HG02642 (cell line): ENCODE results near the gene ABHD2.
"Not testable (repeated sequence)": the region's sequence is repeated elsewhere in the genome, so short reads cannot be mapped to it uniquely, and the experiment has no call there.

Experiments used
- ATAC-seq: cut with Tn5 transposase; IDR thresholded peaks from one replicate; pipeline ENCODE4 v1.9.1; 2021; ENCODE audit warnings: mild to moderate bottlenecking; ENCODE audit not compliant: unreplicated experiment, poor library complexity

ABHD2 gene

DNA sequence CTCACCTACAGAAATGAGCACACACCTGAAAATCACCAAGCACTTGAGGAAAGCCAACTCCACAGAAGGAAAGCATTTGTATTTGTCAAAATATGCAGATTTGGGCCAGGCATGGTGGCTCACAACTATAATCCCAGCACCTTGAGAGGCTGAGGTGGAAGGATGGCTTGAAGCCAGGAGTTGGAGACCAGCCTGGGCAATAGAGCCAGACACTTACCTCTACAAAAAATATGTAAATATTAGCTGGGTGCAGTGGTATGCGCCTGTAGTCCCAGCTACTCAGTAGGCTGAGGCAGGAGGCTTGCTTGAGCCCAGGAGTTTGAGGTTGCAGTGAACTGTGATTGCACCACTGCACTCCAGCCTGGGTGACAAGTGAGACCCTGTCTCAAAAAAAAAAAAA lies 120.8 kb downstream of the ABHD2 start:
- no peak for ATAC-seq

DNA sequence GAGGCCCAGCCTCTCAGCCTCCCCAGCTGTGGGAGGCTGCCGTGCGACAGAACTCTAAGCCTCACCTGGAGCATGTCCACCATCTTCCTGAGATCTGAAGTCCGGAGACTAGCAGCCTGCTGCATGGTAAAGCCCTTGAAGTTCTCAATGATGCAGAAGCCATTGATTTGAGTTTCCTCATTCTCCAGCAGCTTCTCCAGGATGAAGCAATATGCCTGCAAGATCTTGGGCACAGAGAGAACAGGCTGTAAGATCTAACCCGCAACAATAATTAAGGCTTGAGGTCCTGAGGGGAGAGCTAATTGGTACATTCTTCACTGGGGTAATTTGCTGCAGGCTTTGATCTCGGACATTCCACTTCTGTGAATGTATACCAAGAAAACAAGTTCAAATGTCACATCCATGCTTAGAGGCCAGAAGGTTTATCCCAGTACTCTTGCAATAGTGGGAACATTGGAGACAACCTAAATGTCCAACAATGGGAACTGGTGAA lies 123.5 kb downstream of the ABHD2 start:
- ATAC-seq, result no peak

DNA sequence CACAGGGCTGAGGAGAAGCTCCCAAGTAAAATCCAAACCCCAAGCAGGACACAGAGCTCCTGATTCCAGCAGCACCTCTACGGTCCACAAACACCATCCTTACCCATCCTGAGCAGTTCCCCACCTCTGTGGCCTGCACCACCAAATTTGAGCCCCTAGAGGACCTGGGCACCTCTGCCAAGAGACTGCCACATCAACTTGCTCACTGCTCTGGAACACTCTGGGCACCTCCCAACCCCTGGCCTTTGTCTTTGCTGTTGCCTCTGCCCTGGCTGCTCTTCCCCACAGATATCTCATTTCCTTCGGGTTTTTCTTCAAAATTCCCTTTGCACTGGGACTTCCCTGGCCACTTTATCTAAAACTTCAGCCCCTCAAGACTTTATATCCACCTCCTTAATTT lies 127.4 kb downstream of the ABHD2 start:
- ATAC-seq, result no peak

DNA sequence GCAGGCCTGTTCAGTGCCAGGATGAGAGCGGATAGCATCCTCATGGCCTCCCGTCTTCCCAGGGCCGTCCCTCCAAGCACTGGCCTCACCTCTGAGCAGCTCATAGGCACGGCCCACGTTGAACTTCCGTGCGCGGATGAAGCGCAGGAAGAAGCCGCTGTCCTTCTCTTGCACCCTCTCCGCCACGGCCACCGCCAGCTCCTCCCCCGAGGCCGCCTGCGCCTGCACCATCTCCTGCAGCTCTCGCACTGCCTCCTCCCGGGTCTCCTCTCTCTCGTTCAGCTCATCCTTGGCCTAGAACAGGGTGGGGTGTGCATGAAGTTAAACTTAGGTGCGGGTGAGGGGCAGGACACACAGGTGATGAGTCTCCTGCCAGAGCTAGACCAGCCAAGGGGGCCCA lies 128.8 kb downstream of the ABHD2 start:
- no peak for ATAC-seq

DNA sequence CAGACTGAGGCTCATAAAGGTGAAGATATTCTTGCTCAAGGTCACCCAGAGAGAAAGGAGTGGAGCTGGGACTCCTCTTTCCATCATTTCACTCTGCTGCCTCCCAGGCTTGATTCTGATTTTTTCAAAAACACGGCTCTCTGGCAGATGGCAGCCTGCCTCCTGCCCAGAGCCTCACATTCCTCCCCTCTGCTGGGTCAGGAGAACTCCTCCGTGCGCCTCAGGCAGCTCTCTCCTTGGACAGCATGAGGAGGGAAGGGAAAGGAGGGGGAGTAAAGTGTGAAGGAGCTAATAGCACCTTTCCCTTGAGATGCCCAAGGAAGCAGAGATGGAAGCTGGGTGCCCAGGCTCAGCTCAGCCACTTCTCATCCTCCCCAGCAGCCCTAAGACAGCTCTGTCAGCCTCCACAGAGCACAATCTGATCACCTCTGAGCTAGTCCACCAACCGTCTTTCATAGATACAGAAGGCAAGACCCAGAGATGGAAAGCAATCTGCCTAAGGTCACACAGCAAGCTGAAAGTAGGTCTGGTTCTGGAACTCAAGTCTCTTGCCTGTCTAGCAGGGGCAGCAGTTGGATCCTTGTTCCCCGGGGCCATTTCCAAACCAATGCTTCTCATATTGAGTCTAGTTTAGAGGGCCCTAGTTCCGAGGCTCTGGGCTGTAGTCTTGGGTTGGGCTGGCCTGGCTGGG lies 129.6 kb downstream of the ABHD2 start:
- ATAC-seq, result no peak

DNA sequence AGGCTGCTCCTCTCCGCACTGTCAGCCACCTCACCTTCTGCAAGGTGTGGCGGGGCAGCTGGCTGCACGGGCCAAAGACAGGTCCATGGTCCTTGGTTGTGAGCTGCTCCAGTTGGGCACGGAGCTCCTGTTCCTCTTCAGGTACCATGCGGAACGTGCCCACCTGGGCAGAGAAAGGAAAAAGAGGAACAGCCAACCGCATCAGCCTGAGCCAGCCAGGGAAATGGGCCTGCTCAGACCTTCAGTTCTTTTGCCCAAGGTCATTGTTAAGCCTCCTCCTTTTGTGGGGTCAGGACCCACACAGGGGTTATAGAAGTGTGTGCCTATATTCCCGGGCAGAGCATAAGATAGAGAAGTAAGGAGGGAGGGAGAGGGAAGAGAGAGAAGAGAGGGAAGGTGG lies 130.3 kb downstream of the ABHD2 start:
- ATAC-seq, result no peak

DNA sequence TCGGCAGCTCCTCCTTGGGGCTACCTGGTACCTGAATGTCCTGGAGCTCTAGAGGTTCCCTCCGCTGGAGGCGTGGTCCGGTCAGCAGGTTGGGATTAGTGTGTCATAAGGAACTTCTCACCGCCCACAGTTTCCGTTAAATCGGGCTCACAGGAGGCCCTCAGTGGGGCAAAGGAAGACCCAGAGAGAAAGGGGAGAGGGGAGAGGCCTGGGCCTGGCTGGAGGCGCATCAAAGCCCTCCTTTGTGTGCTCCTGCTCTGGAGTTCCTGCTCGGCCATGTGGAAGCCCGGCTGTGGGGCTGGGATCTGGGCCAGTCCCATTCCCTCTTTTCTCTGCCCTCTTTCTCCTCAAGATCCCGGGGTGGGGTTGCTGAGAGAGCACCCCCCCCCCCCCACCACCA lies 133.3 kb downstream of the ABHD2 start, which contains the start of gene RLBP1:
TSS of gene RLBP1 (minus strand) at position 37 of the 400 bp plus-strand sequence. CDS start 2,604 bp downstream, outside the sequence.
- ATAC-seq, result no peak

DNA sequence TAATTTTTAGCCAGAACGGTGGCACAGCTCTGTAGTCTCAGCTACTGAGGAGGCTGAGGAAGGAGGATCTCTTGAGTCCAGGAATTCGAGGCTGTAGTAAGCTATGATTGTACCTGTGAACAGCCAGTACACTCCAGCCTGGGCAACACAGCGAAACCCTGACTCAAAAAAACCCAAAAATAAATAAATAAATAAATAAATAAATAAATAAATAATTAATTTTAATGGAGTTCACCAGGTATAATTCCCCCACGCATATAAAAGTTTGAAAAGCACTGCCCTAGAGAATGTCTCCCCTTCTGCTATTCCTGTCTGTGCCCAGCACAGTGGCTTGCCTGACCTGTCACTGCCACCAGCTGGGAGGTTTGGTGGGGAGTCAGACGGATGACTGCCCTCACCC lies 137.3 kb downstream of the ABHD2 start:
- ATAC-seq, result no peak

DNA sequence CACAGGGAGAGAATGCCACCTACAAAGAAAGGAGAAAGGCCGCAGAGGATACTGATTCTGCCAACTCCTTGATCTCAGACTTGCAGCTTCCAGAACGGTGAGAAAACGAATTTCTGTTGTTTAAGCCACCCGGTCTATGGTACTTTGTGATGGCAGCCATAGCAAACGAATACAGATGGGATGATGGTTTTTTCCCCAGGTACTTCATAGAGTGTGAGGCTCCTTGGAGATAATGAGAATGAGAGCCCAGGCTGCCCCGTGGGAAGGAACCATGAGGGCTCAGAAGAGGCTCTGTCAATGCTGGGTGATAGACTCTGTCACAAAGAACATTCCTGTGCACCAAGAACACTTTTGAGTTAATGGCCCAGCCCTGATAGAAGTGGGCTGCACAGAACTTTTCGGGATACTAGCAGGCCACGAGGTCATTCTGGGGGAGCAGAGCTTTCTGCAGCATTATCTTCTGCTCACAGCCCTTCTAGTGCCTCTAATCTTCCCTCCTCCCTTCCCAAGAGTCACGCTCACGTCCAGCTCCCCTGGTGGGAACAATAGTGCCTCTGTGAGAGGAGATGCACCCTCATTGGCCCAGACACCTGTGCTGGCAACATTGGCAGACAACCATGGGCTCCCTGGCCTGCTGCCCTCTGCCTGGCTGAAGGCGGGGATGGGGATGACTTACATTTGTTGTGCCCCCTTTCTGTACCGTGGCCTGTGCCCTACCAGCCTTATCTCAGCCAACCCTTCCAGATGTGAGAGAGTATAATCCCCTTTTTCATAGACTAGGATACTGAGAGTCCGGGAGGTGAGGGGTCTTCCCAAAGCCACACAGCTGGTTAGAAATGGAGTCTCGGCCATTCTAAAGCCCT lies 138.3 kb downstream of the ABHD2 start:
- no peak for ATAC-seq

DNA sequence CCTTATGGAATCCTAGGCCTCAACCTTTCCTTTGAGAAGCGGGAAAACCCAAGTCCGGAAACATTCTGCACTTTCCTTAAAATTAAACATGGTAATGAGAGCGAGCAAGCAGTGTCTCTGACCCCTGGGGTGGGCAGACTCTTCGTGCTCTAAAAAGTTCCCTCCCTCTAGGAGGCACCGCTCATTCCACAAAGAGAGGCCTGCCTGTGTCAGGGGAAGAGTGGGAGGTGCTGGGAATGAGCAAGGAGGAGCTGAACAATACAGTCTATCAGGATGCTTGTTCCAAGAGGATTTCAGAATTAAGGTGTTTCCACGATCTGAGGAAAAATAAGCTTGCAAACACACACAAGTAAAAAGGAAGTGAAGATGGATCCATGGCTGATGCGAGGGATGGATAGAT lies 139.2 kb downstream of the ABHD2 start:
- no peak for ATAC-seq

DNA sequence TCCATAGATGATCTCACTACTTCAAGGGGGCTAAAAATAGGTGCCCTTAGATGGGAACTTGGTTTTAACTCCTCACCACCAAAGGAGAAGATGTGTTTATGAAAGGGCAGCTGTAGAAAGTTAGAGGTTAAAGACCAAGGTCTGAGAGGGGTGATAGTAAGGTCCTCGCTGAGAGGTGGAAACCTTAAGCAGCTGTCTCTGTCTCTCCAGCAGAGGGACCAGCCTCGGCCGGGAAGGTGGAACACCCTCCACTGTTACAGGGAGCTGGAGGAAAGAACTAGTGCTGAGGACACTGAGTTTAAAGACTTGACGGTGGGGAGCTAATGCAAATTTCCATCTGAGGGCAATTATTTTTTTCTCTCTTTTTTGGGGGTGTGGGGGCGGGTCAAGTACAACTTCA lies 142.0 kb downstream of the ABHD2 start:
- no peak for ATAC-seq

DNA sequence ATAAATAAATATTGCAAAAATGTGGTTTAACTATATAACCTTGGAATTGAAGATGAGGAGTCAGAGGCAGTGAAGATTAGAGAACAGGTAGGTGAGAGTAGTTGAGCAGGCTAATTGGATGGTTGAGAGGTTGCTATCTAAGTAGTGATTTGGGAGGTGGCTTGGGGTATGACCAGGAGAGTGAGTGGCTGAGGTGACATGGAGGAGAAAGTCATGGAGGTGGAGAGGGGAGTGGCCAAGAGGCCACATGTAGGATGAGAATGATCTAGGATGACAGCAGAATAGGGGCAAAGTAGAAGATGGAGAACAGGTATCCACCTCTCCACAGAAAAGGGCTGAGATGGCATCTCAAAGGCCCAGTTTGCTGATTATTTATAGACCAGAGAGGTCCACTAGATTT lies 143.6 kb downstream of the ABHD2 start:
- ATAC-seq, result no peak

DNA sequence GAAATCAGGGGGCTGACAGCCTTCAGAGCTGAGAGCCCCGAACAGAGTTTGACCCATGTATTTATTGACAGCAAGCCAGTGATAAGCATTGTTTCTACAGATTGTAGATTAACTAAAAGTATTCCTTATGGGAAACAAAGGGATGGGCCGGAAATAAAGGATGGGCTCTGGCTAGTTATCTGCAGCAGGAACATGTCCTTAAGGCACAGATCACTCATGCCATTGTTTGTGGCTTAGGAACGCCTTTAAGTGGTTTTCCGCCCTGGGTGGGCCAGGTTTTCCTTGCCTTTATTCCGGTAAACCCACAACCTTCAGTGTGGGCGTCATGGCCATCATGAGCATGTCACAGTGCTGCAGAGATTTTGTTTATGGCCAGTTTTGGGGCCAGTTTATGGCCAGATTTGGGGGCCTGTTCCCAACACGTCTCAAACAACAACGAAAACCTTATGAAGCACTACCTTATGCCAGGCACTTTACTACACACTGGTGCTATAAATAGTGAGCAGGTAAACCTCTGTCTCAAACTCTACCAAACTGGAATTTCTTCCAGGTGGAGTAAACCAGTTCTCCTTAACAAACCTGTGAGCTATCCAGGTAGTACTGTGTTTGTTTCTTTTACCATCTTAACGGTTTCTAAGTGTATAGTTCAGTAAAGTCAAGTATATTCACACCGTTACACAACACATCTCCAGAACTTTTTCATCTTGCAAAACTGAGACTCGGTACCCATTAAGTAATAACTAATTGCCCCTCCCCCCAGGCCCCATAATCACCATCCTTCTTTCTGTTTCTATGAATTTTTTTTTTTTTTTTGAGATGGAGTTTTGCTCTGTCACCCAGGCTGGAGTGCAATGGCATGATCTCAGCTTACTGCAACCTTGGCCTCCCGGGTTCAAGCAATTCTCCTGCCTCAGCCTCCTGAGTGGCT lies 151.9 kb downstream of the ABHD2 start:
- ATAC-seq, result not testable (repeated sequence)

DNA sequence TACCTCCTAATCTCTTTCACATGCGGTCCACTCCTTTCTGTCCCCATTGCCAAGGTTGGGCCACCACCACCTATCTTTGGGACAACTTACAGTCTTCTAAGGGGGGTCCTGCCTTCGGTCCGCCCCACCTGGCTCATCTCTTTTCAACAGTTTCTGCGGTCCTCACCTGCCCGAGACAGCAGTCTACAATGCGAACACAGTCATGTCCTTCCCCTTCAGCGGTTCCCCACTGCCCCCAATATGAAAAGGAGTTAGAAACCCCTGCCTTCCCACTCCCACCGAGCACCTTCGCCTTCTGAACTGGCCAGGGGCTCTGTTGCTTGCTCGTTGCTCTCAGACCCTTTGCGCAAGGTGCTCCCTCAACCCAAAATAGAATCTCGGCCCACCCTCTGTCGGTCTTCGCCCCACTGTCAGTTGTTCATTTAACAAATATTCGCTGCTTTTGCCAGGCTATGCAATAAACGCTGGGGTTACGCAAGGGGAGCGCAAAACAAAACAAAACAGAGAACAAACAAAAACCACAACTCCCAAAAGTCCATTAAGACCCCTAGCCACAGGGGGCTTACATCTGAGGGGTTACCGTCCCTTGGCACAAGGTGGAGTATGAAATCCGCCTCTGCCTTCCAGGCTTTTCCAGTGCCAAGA lies 154.9 kb downstream of the ABHD2 start:
- no peak for ATAC-seq

DNA sequence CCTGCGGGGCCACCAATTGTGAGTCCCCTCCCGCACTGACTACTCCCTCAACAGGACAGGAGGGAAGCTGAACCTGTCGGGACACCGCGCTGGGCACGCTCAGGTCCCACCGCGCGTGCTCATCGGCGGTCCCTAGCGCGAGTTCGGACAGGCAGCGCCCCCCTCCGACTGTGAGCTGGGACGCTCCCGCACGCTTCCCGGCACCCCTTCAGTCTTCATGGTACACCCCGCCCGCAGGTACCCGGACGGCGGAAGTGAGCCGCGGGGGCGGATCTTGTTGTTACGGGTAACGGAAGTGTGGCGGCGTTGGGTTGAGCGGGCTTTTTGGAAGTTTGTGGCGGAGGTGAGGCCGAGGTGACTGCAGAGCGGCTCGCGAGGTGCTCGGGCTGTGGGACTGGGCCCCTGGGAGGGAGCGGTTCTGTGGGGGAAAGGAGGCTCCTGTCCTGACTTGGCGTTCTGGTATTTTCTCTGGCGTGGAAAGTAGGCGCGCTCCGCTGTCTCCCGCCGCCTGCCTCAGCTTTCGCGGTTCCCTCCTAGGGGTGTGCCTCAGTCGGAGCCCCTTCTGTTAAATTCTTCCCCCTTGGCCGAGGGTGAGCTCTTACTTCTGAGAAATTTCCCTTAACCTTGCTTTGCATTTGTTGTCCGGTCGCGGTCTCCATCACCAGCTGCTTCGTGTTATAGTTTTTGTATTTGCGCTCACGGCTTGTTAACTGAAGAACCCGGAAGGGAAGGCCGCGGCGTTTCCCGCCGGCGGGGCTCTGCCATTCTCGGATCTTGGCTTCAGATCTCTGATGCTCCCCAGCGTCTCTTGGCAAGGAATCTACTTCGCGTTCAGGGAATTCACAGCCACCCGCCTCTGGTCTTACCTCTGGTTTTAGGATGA lies 155.7 kb downstream of the ABHD2 start, which contains the start of gene FANCI:
TSS of gene FANCI (plus strand) at position 289 of the 883 bp plus-strand sequence. CDS start 3,669 bp downstream, outside the sequence.
- ATAC-seq, result peak; percentile 95

DNA sequence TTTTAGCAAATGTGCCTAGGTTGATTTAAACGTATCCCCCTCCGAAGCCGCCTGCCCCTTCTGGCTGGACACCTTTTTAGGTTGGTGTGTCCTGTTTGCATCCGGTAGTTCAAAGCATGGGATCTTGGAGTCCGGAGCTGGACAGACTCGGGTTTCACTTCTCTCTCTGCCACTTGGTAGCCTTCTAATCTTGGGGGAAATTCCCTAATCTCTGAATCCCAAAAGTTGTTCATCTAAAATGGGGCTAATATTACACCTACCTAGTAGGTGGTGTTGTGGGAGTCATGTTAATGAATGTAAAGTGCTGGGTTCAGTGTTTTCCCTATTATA lies 156.3 kb downstream of the ABHD2 start:
- peak; percentile 17 for ATAC-seq

DNA sequence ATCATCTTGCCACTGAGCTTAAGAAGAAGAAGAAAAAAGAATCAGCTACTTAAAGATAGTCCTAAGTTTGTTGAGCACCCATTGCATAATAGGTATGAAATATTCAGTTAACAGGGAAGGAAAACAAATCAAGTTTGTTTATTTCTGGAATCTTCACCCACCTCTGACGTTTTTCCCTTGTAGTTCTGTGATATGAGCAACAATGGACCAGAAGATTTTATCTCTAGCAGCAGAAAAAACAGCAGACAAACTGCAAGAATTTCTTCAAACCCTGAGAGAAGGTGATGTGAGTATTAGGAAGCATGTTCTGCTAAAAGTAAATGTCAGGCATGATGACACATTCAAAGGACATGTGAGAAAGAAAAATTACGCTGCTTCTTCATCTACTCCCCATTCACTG lies 159.2 kb downstream of the ABHD2 start:
- ATAC-seq, result no peak

DNA sequence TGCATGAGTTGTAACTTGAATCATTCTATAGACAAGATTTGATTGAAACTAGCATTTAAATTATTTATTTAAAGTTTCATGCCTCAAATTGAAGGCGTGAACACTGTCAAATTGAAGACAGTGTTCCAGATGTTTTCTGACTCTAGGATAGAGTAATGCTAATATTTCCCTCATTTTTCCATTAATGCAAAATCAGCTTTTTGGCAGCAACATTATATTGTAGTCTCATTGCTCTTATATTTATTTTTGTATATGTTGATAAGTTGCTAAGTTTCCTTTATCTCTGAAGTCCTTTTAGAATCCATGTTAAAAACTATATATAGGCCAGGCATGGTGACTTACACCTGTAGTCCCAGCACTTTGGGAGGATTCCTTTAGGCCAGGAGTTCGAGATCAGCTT lies 160.3 kb downstream of the ABHD2 start:
- ATAC-seq, result no peak

DNA sequence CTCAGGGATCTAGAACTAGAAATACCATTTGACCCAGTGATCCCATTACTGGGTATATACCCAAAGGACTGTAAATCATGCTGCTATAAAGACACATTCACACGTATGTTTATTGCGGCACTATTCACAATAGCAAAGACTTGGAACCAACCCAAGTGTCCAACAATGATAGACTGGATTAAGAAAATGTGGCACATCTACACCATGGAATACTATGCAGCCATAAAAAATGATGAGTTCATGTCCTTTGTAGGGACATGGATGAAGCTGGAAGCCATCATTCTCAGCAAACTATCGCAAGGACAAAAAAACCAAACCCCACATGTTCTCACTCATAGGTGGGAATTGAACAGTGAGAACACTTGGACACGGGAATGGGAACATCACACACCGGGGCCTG lies 161.9 kb downstream of the ABHD2 start:
- not testable (repeated sequence) for ATAC-seq
